KMS-11 (cell line): ENCODE results near the gene MAGEB4.

Experiments used
- H2AFZ ChIP-seq: fragments of 200-600 bp; sonication (generic); 2 replicates; pipeline ENCODE4 v1.6.1; 2016; ENCODE audit warnings: antibody characterized with exemption, mixed run types, low read depth
- H3K27ac ChIP-seq: fragments of 200-600 bp; sonication (generic); 2 replicates; pipeline ENCODE4 v1.6.1; 2016; ENCODE audit warnings: mild to moderate bottlenecking, mixed run types
- H3K27me3 ChIP-seq: fragments of 200-600 bp; sonication (generic); 2 replicates; pipeline ENCODE4 v1.6.1; 2017; ENCODE audit warnings: mild to moderate bottlenecking, low read depth, mixed run types, moderate library complexity; ENCODE audit not compliant: insufficient read depth
- H3K36me3 ChIP-seq: fragments of 200-600 bp; sonication (generic); 2 replicates; pipeline ENCODE4 v1.6.1; 2017; ENCODE audit warnings: mild to moderate bottlenecking, mixed run types; ENCODE audit not compliant: insufficient read depth
- H3K4me1 ChIP-seq: fragments of 200-600 bp; sonication (generic); 2 replicates; pipeline ENCODE4 v1.6.1; 2016; ENCODE audit warnings: mild to moderate bottlenecking, low read depth, mixed run types; ENCODE audit not compliant: poor library complexity, severe bottlenecking
- H3K4me2 ChIP-seq: fragments of 200-600 bp; sonication (generic); 2 replicates; pipeline ENCODE4 v1.7.0; 2016; ENCODE audit warnings: mild to moderate bottlenecking, mixed run types
- H3K4me3 ChIP-seq: fragments of 200-600 bp; sonication (generic); IDR thresholded peaks from 2 replicates; pipeline ENCODE4 v1.6.1; 2017; ENCODE audit warnings: low read depth, low read length, mixed read lengths; ENCODE audit not compliant: insufficient read depth
- H3K79me2 ChIP-seq: fragments of 200-600 bp; sonication (generic); 2 replicates; pipeline ENCODE4 v1.6.1; 2016; ENCODE audit warnings: low read depth, mixed run types; ENCODE audit not compliant: insufficient read depth
- H3K9ac ChIP-seq: fragments of 200-600 bp; sonication (generic); 2 replicates; pipeline ENCODE4 v1.6.1; 2016; ENCODE audit warnings: mild to moderate bottlenecking, mixed run types
- H4K20me1 ChIP-seq: fragments of 200-600 bp; sonication (generic); 2 replicates; pipeline ENCODE4 v1.6.1; 2016; ENCODE audit warnings: mild to moderate bottlenecking, mixed run types; ENCODE audit not compliant: insufficient read depth
- TF ChIP-seq, protein P1 (sequence below): fragments of 200-600 bp; sonication (generic); conservative IDR thresholded peaks from 2 replicates; pipeline ENCODE4 v1.6.1; 2017; ENCODE audit warnings: low read depth, mild to moderate bottlenecking, antibody characterized with exemption, low read length, moderate library complexity, mixed read lengths

MAGEB4 gene

GRCh38 chrX:30248854-30249253 lies 7.1 kb downstream of the MAGEB4 start:
- Histone ChIP-seq H3K4me2 (no peak overlapping the region), H3K4me1 (no peaks in the 10 kb centered on the region), H3K36me3 (no peaks in the 10 kb centered on the region), H4K20me1 (no peaks in the 10 kb centered on the region), H3K9ac (no peak overlapping the region), H3K79me2 (no peaks in the 10 kb centered on the region), H3K27me3 (no peaks in the 10 kb centered on the region), H2AFZ (no peak overlapping the region), H3K4me3 (no peak overlapping the region), H3K27ac (no peak overlapping the region)
- TF ChIP-seq, protein P1, sequence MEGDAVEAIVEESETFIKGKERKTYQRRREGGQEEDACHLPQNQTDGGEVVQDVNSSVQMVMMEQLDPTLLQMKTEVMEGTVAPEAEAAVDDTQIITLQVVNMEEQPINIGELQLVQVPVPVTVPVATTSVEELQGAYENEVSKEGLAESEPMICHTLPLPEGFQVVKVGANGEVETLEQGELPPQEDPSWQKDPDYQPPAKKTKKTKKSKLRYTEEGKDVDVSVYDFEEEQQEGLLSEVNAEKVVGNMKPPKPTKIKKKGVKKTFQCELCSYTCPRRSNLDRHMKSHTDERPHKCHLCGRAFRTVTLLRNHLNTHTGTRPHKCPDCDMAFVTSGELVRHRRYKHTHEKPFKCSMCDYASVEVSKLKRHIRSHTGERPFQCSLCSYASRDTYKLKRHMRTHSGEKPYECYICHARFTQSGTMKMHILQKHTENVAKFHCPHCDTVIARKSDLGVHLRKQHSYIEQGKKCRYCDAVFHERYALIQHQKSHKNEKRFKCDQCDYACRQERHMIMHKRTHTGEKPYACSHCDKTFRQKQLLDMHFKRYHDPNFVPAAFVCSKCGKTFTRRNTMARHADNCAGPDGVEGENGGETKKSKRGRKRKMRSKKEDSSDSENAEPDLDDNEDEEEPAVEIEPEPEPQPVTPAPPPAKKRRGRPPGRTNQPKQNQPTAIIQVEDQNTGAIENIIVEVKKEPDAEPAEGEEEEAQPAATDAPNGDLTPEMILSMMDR = no peak

DNA sequence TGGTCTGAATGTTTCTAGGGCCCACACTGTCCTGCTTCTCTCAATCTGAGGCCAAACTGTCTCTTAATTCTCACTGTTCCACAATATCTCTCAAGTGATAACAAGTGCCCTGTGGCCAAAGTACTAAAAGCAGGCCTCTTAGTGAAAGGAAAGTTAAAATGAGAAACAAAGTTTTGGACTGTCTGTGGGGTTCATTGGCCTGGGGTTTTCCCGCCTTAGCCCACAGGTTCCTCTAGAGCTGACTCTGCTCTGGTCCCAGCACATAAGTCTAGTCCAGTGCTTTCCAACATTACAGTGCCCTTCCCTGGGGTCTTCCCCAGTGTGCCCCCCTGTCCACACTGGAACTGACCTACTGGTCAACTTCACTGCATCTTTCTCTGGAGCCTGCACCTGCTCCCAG lies 11.5 kb downstream of the MAGEB4 start:
- Histone ChIP-seq H3K4me2 (no peak overlapping the region), H3K79me2 (no peaks in the 10 kb centered on the region), H3K4me1 (no peaks in the 10 kb centered on the region), H3K27me3 (no peaks in the 10 kb centered on the region), H4K20me1 (no peaks in the 10 kb centered on the region), H3K4me3 (no peak overlapping the region), H3K9ac (no peak overlapping the region), H3K27ac (no peak overlapping the region), H3K36me3 (no peaks in the 10 kb centered on the region), H2AFZ (no peak overlapping the region)
- TF ChIP-seq, protein P1 = no peak

DNA sequence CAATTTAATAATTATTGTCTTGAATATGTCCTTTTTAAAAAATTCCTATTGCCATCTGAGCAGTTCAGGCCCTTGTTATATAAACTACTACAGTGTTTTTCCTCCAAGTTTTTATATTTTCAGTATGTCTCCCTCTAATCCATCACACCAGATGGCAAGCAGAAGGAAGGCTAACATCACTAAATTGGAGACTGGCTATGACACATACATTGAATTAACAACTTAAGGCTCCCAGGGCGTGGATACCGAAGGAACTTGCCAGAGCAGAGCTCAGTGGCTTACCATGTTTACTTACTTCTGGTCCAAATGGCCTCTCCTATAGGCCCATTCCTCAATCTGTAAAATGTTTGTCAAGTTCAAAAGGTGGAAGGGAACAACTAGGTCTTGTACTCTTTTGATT lies 18.1 kb downstream of the MAGEB4 start:
- H3K27me3 ChIP-seq = no peaks in the 10 kb centered on the region
- TF ChIP-seq, protein P1 = no peak
- no peaks in the 10 kb centered on the region for H4K20me1 ChIP-seq
- no peaks in the 10 kb centered on the region for H3K4me1 ChIP-seq
- no peaks in the 10 kb centered on the region for H3K79me2 ChIP-seq
- no peak overlapping the region for H3K4me2 ChIP-seq
- H3K36me3 ChIP-seq = no peaks in the 10 kb centered on the region
- no peak overlapping the region for H3K4me3 ChIP-seq
- H3K27ac ChIP-seq = no peak overlapping the region
- no peak overlapping the region for H2AFZ ChIP-seq
- no peak overlapping the region for H3K9ac ChIP-seq

GRCh38 chrX:30261012-30261411 lies 19.2 kb downstream of the MAGEB4 start:
- no peaks in the 10 kb centered on the region for H3K36me3 ChIP-seq
- no peak overlapping the region for H3K9ac ChIP-seq
- no peaks in the 10 kb centered on the region for H3K79me2 ChIP-seq
- TF ChIP-seq, protein P1 = no peak
- no peak overlapping the region for H3K27ac ChIP-seq
- H3K27me3 ChIP-seq = no peaks in the 10 kb centered on the region
- no peak overlapping the region for H3K4me2 ChIP-seq
- no peaks in the 10 kb centered on the region for H4K20me1 ChIP-seq
- H3K4me1 ChIP-seq = no peaks in the 10 kb centered on the region
- no peak overlapping the region for H3K4me3 ChIP-seq
- H2AFZ ChIP-seq = no peak overlapping the region

GRCh38 chrX:30262763-30263162 lies 21.0 kb downstream of the MAGEB4 start:
- H3K27me3 ChIP-seq = no peaks in the 10 kb centered on the region
- H2AFZ ChIP-seq = no peak overlapping the region
- no peak overlapping the region for H3K27ac ChIP-seq
- H3K79me2 ChIP-seq = no peaks in the 10 kb centered on the region
- H4K20me1 ChIP-seq = no peaks in the 10 kb centered on the region
- no peak overlapping the region for H3K4me3 ChIP-seq
- no peaks in the 10 kb centered on the region for H3K36me3 ChIP-seq
- H3K9ac ChIP-seq = no peak overlapping the region
- H3K4me1 ChIP-seq = no peaks in the 10 kb centered on the region
- TF ChIP-seq, protein P1 = no peak
- H3K4me2 ChIP-seq = no peak overlapping the region
